Activated CD8-positive, alpha-beta memory T cell treated with anti-CD3 and anti-CD28 coated beads, Interleukin-2, amount 10 ng/mL, durations not matched to agents 7 days and 5 days (primary cell): ENCODE data around the gene PICALM. TPM values are rescaled to one million over a fixed set of nuclear protein-coding genes. Genes with fewer than 3 reads are reported as not detected.
"Not testable (repeated sequence)": the region's sequence is repeated elsewhere in the genome, so short reads cannot be mapped to it uniquely, and the experiment has no call there.

ENCODE experiments used
- ATAC-seq: fragments of 150-1000 bp; cut with Tn5 transposase; one replicate; pipeline ENCODE4 v1.10.0; 2021; ENCODE audit warnings: moderate library complexity
- CTCF ChIA-PET: fragments of 350-600 bp; sonication (Branson Sonifier 250); formaldehyde crosslinking; loops from one replicate; lab custom pipeline; 2021; ENCODE audit warnings: antibody characterized with exemption; lab: Charles Lee
- DNase-seq: peaks from one replicate; pipeline ENCODE4 v3.0.0-alpha.2; 2020
- H3K27ac Mint-ChIP-seq: one replicate; pipeline ENCODE4 v1.8.0; 2021; ENCODE audit warnings: mild to moderate bottlenecking, mixed read lengths
- H3K27me3 Mint-ChIP-seq: one replicate; pipeline ENCODE4 v1.8.0; 2021; ENCODE audit warnings: mixed read lengths
- H3K36me3 Mint-ChIP-seq: one replicate; pipeline ENCODE4 v1.8.0; 2021; ENCODE audit warnings: mild to moderate bottlenecking, mixed read lengths
- H3K4me1 Mint-ChIP-seq: one replicate; pipeline ENCODE4 v1.8.0; 2021; ENCODE audit warnings: mixed read lengths
- H3K4me3 Mint-ChIP-seq: one replicate; pipeline ENCODE4 v1.8.0; 2021; ENCODE audit warnings: mild to moderate bottlenecking, moderate library complexity, mixed read lengths
- H3K9me3 Mint-ChIP-seq: one replicate; pipeline ENCODE4 v1.8.0; 2022; ENCODE audit warnings: low read depth, mixed read lengths
- total RNA-seq, 2 experiments: library from RNA; stranded (reverse); gene quantifications; one replicate each; pipeline ENCODE4 v1.2.3, GENCODE V29; 2021

Gene PICALM
- total RNA-seq, 2 experiments from 2014 or later: 123 to 166 TPM

GRCh38 chr11:85930879-85931366, 138.0 kb downstream of the PICALM start:
- H3K9me3 Mint-ChIP-seq: peaks cover 2% of the 10 kb centered on the region
- DNase-seq (no peak), ATAC-seq (no peak)
- H3K27ac Mint-ChIP-seq: no peak overlapping the region
- H3K36me3 Mint-ChIP-seq: peaks cover 2% of the 10 kb centered on the region
- H3K4me1 Mint-ChIP-seq: no peaks in the 10 kb centered on the region
- H3K27me3 Mint-ChIP-seq: peaks cover 30% of the 10 kb centered on the region
- H3K4me3 Mint-ChIP-seq: no peak overlapping the region
- CTCF ChIA-PET: no interaction called here

- DNase-seq, H3K27ac Mint-ChIP-seq, H3K4me1 Mint-ChIP-seq, H3K36me3 Mint-ChIP-seq, H3K9me3 Mint-ChIP-seq, ATAC-seq, H3K4me3 Mint-ChIP-seq: not testable (repeated sequence)
- peaks cover 35% of the 10 kb centered on the region for H3K27me3 Mint-ChIP-seq
- CTCF ChIA-PET: interaction anchor here (0.6 kb wide), 1 partner anchor 1264 kb away, joined by 3 read pairs; no protein-coding TSS in a partner anchor
Measured at GRCh38 chr11:85926653-85927214, 142.2 kb downstream of the PICALM start.

DNA sequence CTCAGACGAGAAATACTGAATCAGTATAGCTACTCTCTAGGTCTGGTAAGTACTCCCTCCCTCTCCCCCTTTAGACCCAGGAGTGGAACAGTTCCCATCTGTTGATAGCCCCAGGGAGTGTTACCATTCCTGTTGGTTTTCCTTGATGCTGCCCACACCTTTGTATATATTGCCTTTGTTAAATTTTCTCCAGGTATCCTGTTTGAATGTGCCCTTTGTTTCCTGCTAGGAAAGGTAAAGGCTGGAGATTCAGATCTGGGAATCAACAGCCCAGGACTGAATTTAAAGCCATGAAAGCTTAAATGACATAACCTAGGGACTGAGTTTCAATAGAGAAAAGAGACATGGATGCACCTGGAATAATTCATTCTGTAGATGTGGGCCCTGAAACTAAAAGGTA, 145.4 kb downstream of the PICALM start:
- Mint-ChIP-seq H3K27ac (no peak overlapping the region), H3K9me3 (no peaks in the 10 kb centered on the region), H3K36me3 (no peaks in the 10 kb centered on the region), H3K4me3 (no peak overlapping the region), H3K27me3 (peaks cover 25% of the 10 kb centered on the region), H3K4me1 (peaks cover 9% of the 10 kb centered on the region)
- CTCF ChIA-PET: no interaction called here
- DNase-seq (no peak), ATAC-seq (no peak)

GRCh38 chr11:85922367-85922766, 146.5 kb downstream of the PICALM start:
- no peaks in the 10 kb centered on the region for H3K9me3 Mint-ChIP-seq
- no peak overlapping the region for H3K4me3 Mint-ChIP-seq
- CTCF ChIA-PET: no interaction called here
- H3K4me1 Mint-ChIP-seq: peaks cover 9% of the 10 kb centered on the region
- H3K27ac Mint-ChIP-seq: no peak overlapping the region
- DNase-seq (no peak), ATAC-seq (peak; percentile 36)
- H3K27me3 Mint-ChIP-seq: peaks cover 16% of the 10 kb centered on the region
- H3K36me3 Mint-ChIP-seq: no peaks in the 10 kb centered on the region

DNA sequence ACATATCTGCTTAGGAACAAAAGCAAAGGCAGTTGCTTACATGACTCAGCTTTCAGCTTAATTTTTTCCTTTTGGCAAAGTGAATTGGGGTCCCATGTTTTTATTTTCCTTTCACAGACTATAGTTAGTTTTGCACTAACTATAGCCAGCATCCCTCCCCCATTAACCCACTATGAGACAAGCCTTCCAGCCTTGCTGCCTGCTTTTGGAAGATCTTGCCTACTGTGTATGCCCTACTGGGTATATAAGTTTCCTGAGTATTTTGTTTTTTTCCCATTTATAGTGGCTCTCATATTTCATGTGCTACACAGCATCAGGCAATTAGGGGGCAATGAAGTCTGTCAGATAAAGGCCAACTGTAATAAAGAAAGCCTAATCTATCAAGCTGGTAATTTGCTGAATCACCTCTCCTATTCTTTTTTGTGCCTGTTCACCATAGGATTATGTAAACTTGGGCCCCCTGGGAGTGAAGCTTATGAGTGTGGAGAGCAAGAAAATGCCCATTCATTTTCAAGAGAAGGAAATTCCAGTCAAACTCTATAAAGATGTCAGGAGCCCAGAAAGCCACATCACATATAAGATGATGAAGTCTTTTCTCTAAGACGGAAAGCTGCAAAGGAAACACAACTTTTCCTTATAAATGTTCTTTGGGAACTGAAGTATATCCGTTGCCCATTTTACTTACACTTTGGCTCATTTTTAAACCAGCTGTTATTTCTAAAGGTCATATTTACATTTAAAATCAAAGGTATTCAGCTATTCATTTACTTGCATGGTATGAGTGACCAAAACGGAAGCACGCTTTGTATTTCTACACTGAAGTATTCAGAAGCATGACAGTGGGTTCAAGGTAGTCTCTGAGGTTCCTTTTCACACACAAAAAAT, 149.7 kb downstream of the PICALM start:
- H3K4me3 Mint-ChIP-seq: no peak overlapping the region

GRCh38 chr11:85914425-85914824, 154.5 kb downstream of the PICALM start:
- Mint-ChIP-seq H3K4me1 (no peaks in the 10 kb centered on the region), H3K27me3 (peaks cover 3% of the 10 kb centered on the region), H3K4me3 (no peak overlapping the region), H3K27ac (no peak overlapping the region), H3K9me3 (peaks cover 2% of the 10 kb centered on the region), H3K36me3 (peaks cover 2% of the 10 kb centered on the region)
- CTCF ChIA-PET: interaction anchor here (1.4 kb wide), 1 partner anchor 59 kb away, joined by 3 read pairs; the partner anchor contains the start of gene CCDC83
- DNase-seq (no peak), ATAC-seq (no peak)

More for the DNA sequence above, 149.7 kb downstream of the PICALM start:
- ATAC-seq (no peak), DNase-seq (no peak)
- Mint-ChIP-seq H3K27ac (no peak overlapping the region), H3K27me3 (no peaks in the 10 kb centered on the region), H3K9me3 (peaks cover 2% of the 10 kb centered on the region), H3K4me1 (peaks cover 9% of the 10 kb centered on the region), H3K36me3 (peaks cover 2% of the 10 kb centered on the region)
- CTCF ChIA-PET: interaction anchor here (0.7 kb wide), 1 partner anchor 20 kb away, joined by 3 read pairs; no protein-coding TSS in a partner anchor

DNA sequence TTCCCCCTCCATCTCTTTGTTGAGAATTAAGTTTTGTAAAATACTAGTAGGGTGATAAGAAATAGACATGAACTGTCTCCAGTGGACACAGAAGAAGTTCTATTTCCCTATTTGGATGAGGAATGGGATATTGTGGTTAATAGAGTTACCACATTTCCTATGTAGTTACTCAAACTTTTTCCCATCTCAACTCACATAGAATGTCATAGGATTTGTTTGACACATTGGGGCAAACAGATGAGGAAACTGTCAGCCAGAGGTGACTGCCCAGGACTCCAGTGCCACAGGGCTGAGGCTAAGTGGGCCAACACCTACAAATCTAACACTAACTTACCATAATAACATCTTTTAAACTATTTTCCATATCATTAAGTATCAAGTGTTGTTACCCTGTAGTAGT, 155.4 kb downstream of the PICALM start:
- H3K27me3 Mint-ChIP-seq: peaks cover 3% of the 10 kb centered on the region
- peaks cover 2% of the 10 kb centered on the region for H3K36me3 Mint-ChIP-seq
- no peaks in the 10 kb centered on the region for H3K4me1 Mint-ChIP-seq
- CTCF ChIA-PET: no interaction called here
- peaks cover 2% of the 10 kb centered on the region for H3K9me3 Mint-ChIP-seq
- ATAC-seq (no peak), DNase-seq (no peak)
- H3K27ac Mint-ChIP-seq: no peak overlapping the region
- H3K4me3 Mint-ChIP-seq: no peak overlapping the region

- CTCF ChIA-PET: no interaction called here
- Mint-ChIP-seq H3K9me3 (peaks cover 2% of the 10 kb centered on the region), H3K4me1 (no peaks in the 10 kb centered on the region), H3K27me3 (peaks cover 3% of the 10 kb centered on the region), H3K36me3 (peaks cover 2% of the 10 kb centered on the region), H3K27ac (no peak overlapping the region), H3K4me3 (no peak overlapping the region)
- DNase-seq: no peak
- no peak for ATAC-seq
Measured at GRCh38 chr11:85912414-85912813, 156.5 kb downstream of the PICALM start.

Other genes with a start within 250 kb of the PICALM start
- gene CCDC83, start 213.7 kb downstream of the PICALM start, total RNA-seq: not detected
- gene EED, start 175.7 kb upstream of the PICALM start, total RNA-seq: 100 to 1,000 TPM in 1 of 2 experiments, 10 to 100 TPM in 1; 50.1 to 102 TPM
- gene HIKESHI, start 233.2 kb upstream of the PICALM start, total RNA-seq: 10 to 100 TPM; 37.3 to 44.9 TPM